Right ventricle myocardium inferior (tissue), 1 donor: ENCODE results near the gene SEC31A. TPM values are rescaled to one million over a fixed set of nuclear protein-coding genes. Genes with fewer than 3 reads are reported as not detected.
"Not testable (repeated sequence)": the region's sequence is repeated elsewhere in the genome, so short reads cannot be mapped to it uniquely, and the experiment has no call there.

Experiments used
- ATAC-seq: fragments of 200-7000 bp; cut with Tn5 transposase; one replicate; pipeline ENCODE4 v1.9.1; 2020; ENCODE audit warnings: mild to moderate bottlenecking, moderate library complexity
- DNase-seq: peaks from one replicate; pipeline ENCODE4 v3.0.0; 2021; ENCODE audit errors: missing footprints
- intact Hi-C: fragments of 100-400 bp; cut with DNase I; formaldehyde crosslinking; loops from one replicate; pipeline ENCODE4 v1.11.0; 2022
- total RNA-seq: library from RNA; stranded (reverse); fragmentation: NEBNext Ultra II Directional; extraction: Animal tissue kit (Norgen Biotek cat#: 25700); gene quantifications from one replicate; pipeline ENCODE4 v1.2.1, GENCODE V29; 2021
- donor health status: DM: no; HTN: yes; CAD: no; lungs with severe emphysema.

The SEC31A gene
- total RNA-seq, 1 donor from 2014 or later = 85.6 TPM

DNA sequence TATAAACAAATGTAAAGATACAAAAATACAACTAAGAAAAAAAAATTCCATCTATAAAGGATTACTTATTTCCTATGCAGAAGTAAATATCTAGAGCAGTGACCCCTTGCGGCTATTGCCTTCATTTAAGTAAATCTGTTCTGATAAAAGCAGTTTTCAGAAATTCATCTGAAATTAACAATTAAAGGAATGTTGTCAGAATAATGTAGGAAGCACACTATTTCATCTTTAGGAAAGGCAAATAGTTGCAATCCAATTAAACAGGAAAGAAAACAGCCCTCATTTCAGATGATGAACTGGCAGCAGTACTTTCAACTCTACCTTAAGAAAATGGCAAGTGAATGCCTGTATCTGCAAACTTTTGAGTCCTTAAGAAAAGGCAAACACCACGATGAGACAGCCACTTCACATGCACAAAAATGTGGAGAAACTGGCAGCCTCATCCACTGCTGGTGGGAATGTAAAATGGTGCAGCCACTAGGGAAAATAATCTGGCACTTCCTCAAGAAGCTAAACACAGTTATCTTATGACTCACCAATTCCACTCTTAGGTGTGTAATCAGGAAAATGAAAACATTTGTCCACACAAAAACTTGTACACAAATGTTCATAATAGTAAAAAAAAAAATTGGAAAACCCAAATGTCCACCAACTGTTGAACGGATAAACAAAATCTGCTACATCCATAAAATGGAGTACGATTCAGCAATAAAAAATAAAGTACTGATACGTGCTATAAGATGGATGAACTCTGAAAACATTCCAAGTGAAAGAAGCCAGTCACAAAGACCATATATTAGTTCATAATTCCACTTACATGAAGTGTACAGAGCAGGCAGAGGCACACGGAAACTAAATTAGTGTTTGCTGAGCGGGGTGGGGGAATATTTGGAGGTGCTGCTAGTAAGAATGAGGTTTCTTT, 7.6 kb upstream of the SEC31A start:
- DNase-seq (no peak), ATAC-seq (no peak)
- intact Hi-C loops = loop anchor here (10.0 kb wide), 2 partner anchors 386 to 434 kb away; partner anchors contain the start of gene COQ2

DNA sequence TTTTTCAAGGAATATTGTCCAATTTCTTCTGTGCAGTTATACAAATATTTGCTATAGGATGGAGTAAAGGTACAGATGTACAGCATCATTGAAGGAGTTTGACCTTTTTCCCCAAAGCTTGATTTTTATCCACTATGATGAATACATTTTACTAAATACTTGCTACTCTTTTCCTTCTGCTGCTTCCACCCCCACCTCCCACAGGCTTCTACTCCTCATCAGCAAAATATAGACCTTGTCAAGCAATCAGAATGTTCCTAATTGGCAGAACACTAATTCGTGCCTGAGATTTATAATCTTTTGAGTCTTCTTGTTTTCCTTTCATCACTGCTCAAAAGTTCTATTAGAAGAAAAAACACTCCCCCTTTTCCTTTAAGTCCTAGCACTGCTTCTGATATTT, 5.8 kb upstream of the SEC31A start:
- DNase-seq = no peak
- intact Hi-C loops = loop anchor here (10.0 kb wide), 2 partner anchors 388 to 432 kb away; partner anchors contain the start of gene COQ2
- ATAC-seq = no peak

DNA sequence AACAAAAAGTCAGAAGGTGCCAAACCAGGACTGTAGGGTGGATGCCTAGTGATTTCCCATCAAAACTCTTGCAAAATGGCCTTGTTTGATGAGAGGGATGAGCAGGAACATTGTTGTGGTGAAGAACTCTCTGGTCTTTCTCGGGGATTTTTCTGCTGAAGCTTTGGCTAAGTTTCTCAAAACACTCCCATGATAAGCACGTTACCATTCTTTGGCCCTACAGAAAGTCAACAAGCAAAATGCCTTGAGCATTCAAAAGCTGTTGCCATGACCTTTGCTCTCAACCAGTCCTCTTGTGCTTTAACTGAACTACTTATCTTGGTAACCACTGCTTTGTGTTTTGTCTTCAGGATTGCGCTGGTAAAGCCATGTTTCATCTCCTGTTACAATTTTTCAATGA, 3.0 kb upstream of the SEC31A start:
- DNase-seq (no peak), ATAC-seq (no peak)
- intact Hi-C loops = loop anchor here (10.0 kb wide), 2 partner anchors 391 to 429 kb away; partner anchors contain the start of gene COQ2

DNA sequence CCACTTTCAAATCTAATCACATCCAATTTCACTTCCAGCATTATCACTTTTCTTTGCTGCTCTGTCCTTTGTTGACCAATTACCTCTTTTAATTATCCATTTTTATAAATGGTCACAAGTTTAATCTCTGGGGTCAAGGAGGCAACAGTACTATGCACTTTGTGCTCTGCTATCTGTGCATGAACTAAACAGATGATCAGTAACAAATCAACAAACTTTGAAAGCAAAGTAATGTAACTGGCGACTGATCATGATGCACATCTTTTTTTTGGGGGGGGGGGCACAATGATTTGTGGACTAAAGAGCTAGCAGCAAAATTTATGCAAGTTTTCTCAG, 1.5 kb upstream of the SEC31A start:
- intact Hi-C loops = loop anchor here (10.0 kb wide), 2 partner anchors 392 to 428 kb away; partner anchors contain the start of gene COQ2
- ATAC-seq = no peak

DNA sequence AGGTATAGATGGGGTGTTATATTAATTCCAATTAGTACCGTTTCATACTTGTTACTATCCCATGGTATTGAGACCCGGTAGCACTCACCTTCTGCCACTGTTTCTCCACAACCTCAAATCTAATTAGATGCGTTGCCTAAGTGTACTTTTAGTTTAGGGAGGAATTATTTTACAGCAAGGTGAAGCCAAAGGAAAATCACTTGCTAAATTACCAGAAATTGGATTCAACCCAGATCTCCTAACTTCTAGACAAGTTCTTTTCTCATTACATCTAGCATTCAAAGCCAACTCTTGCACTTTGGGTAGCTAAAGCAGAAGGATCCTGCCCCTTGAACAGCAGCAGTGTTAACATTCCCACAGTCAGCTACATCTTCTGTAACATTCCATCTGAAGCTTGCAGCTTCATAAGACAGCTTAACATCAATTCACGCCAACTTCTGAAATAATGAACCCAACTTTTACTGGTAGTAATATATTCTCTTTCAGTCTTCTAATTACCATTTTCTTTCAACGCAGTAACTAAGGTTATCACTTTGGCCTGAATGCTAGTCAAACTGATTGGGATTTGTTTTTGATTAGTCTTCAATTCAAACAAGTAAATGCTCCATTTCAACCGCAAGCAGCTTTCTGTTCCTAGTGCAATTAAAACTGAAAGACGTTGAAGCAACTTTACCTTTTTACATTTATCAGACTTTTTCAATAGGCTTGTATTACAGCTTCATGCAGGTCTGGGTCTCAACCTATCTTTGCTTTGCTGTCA, 934 bp upstream of the SEC31A start:
- ATAC-seq = no peak
- no peak for DNase-seq
- intact Hi-C loops = loop anchor here (1.0 to 10.0 kb wide), 3 partner anchors 8 to 427 kb away; partner anchors contain the start of genes COQ2 and THAP9

More for the DNA sequence above, 1.5 kb upstream of the SEC31A start:
- no peak for DNase-seq

GRCh38 chr4:82890528-82890900, 439 bp downstream of the SEC31A start:
- DNase-seq (no peak), ATAC-seq (no peak)
- intact Hi-C loops = loop anchor here (10.0 kb wide), 2 partner anchors 394 to 426 kb away; partner anchors contain the start of gene COQ2

DNA sequence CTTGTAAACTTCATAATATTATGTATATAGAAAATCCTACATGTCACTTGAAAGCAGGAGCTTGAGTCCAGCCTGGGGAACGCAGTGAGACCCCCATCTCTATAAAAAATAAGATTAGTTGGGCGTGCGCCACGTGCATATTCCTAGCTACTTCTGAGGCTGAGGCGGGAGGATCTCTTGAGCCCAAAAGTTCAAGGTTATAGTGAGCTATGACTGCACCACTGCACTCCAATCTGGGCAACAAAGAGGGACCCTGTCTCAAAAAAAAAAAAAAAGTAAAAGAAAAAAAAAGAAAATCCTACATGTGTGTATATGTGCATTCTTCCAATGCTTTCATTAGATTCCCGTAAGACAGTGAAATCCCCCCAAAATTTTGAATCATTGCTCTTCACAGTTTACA, 1.7 kb downstream of the SEC31A start:
- intact Hi-C loops = no loop called here
- DNase-seq (no peak), ATAC-seq (no peak)

DNA sequence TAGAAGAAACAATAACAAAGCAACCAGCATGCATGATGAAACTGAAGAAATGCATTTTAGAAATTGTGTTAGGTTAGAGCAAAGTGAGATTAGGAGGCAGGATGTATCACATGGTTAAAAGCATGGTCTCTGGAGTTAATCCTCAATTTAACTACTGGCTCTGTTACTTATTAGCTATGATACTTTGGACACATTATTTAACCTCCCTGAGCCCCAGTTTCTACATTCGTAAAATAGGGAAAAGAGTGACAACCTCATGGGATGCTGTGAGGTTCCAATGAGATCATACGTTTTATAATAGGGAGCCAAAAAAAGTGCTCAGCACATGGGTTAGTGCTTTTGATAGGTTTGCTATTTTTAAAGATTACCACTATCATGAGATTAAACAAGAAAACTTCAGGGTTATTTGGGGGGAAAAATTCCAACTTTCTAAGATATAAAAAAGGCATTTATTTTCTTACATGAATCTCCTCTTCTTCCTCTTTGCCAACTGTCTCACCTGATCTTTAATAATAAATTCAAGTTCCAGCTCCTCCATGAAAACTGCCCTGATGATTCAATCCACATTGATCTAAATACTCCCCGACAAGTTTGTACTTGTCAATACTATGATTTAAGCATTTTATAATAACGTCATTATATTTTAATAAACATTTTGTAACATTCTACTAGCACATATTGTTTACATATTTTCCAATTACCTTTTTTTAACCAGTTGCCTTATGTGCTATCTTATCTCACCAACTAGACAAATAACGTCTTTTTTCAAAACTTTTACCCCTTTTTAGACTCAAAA, 4.6 kb downstream of the SEC31A start:
- no peak for DNase-seq
- ATAC-seq = no peak
- intact Hi-C loops = no loop called here

DNA sequence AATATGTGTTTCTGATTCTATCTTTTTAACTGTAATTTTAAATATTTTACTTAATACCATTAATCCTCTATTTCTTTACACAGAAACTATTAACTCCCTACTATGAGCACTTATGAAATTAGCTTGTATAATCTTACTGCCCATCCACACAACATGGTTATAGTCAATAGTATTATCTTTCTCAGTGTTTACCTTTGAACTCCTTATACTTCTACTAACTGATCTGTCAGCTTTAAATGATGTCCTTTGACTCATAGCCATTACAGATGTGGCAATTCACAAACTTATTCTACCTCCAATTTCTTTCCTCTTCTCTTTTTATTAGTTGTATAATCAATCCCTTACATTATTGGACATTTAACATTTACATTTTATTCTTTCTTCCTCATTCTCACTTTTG, 5.5 kb downstream of the SEC31A start:
- ATAC-seq (no peak), DNase-seq (no peak)
- intact Hi-C loops = no loop called here

- intact Hi-C loops = loop anchor here (5.0 kb wide), 1 partner anchor 36 kb away; no protein-coding TSS in a partner anchor
- no peak for DNase-seq
- no peak for ATAC-seq
These were observed 22.4 kb downstream of the SEC31A start for GRCh38 chr4:82868572-82868971.

DNA sequence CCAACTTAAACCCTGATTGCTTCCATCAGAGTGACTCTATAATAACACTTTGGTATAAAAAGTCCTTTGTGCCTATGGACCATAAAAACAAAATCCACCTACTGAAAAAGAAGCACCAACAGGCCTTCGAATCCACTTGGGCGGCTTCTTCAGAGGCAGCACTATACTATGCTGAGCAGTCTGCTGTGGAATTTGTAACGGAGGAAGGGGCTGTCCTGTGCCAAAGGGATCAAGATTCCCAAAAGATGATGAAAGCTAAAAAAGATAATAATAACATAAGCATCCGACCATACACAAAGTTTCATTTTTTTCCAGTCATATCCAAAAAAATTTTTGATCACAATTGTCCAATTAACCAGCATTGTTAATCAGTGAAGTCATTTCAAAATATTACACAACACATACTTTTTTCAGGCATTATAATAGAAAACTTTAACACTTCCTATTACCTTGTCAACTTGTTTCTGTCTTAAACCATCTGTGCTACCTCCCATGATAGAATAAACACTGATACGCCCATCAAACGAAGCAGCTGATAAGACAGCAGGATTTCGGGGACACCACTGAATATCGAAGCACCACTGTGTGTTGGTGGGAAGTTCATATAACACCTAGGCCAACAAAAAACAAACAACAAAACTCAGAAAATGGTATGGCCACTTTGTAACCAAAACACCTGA, 24.1 kb downstream of the SEC31A start:
- intact Hi-C loops = loop anchor here (5.0 kb wide), 1 partner anchor 35 kb away; no protein-coding TSS in a partner anchor
- no peak for DNase-seq
- ATAC-seq = no peak

DNA sequence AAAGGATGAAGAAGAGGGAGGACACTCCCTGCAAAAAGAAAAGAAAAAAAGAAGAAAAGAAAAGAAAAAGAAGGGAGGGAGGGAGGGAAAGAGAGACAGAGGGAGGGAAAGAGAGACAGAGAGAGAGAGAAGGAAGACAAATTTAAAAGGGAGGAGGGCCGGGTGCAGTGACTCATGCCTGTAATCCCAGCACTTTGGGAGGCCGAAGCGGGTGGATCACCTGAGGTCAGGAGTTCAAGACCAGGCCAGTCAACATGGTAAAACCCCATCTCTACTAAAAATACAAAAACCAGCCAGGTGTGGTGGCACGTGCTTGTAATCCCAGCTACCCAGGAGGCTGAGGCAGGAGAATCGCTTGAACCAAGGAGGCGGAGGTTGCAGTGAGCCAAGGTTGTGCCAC, 24.9 kb downstream of the SEC31A start:
- not testable (repeated sequence) for ATAC-seq, DNase-seq
- intact Hi-C loops = loop anchor here (5.0 kb wide), 1 partner anchor 34 kb away; no protein-coding TSS in a partner anchor

- DNase-seq (no peak), ATAC-seq (no peak)
- intact Hi-C loops = loop anchor here (5.0 kb wide), 1 partner anchor 33 kb away; no protein-coding TSS in a partner anchor
These were observed 25.4 kb downstream of the SEC31A start for GRCh38 chr4:82865592-82865991.

DNA sequence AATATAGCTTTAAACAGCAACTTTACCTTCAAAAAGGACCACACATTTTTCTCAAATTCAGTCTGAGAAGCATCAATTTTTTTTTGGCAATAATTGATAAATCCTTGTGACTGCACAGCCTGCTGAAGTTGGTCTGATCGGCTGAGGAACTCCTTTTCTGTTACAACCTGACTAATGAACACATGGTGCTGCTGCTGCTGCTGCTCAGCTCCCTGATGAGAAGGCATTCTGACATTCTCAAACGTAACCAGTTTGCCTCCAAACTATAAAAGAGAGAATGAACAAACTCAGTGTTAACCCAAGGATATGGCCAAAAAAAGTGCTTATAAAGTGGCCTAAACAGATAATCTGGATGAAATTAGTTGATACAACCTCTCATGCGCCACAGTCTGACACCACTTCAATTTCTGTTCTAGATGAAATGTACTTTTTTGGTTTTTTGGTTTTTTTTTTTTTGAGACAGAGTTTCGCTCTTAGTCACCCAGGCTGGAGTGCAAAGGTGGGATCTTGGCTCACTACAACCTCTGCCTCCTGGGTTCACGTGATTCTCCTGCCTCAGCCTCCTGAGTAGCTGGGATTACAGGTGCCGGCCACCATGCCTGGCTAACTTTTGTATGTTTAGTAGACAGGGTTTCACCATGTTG, 26.5 kb downstream of the SEC31A start:
- no peak for ATAC-seq
- no peak for DNase-seq
- intact Hi-C loops = no loop called here

DNA sequence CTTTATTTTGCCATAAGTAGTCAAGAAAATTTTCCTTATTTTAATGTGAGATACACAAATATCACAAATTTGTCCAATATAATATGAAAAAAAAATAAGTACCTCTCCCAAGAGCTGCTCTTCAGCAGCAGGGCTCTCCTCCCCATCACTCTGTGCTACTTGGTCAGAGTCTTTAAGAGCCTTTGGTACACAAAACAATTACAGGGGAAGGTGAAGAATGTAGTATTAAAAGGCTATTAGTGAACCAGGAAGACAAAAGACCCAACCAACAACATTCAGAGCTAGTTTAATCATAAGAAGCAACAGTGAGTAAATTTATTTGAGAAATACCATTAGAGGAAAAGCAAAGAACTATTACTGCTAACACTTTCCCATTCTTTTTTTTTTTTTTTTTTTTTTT, 29.4 kb downstream of the SEC31A start:
- intact Hi-C loops = no loop called here
- ATAC-seq (no peak), DNase-seq (no peak)

- DNase-seq, ATAC-seq, intact Hi-C loops: not testable (repeated sequence)
These were observed 30.5 kb downstream of the SEC31A start for GRCh38 chr4:82860487-82860886.

DNA sequence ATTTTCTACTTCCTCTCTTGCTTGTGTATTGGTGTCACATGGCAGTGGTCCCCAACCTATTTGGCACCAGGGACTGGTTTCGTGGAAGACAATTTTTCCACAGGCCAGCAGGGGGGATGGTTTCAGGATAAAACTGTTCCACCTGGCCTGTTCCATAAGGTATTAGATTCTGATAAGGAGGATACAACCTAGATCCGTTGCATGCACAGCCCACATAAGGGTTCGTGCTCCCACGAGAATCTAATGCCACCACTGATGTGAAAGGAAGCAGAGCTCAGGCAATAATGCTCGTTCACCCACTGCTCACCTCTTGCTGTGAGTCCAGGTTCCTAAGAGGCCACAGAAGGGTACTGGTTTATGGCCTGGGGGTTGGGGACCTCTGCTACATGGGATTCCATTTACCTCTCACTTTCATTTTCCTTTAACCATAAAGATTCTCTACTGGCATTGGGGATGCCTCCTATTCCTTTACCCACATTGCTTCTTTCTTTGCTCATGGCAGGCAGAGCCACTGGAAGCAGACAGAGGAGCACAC, 38.1 kb downstream of the SEC31A start:
- intact Hi-C loops = no loop called here
- no peak for ATAC-seq
- no peak for DNase-seq
